Measurements from ENCODE around the gene RSPH1.

RSPH1 gene

DNA sequence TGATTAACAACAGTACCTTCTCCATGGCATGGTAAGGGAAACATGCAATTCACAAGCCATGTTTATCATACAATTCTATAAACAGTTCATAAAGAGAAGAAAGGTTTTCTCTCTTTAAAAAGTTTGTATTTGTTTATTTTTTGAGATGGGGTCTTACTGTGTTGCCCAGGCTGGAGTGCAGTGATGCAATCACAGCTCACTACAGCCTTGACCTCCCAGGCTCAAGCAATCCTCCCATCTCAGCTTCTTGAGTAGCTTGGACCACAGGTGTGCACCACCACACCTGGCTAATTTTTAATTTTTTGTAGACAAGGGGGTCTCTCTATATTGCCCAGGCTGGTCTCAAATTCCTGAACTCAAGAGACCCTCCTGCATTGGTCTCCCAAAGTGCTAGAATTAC lies 45.6 kb upstream of the RSPH1 start:
- peak overlapping the region; percentile 97; the same call in 1 of the 2 replicates for H3K27ac ChIP-seq
- TF ChIP-seq, protein P1, sequence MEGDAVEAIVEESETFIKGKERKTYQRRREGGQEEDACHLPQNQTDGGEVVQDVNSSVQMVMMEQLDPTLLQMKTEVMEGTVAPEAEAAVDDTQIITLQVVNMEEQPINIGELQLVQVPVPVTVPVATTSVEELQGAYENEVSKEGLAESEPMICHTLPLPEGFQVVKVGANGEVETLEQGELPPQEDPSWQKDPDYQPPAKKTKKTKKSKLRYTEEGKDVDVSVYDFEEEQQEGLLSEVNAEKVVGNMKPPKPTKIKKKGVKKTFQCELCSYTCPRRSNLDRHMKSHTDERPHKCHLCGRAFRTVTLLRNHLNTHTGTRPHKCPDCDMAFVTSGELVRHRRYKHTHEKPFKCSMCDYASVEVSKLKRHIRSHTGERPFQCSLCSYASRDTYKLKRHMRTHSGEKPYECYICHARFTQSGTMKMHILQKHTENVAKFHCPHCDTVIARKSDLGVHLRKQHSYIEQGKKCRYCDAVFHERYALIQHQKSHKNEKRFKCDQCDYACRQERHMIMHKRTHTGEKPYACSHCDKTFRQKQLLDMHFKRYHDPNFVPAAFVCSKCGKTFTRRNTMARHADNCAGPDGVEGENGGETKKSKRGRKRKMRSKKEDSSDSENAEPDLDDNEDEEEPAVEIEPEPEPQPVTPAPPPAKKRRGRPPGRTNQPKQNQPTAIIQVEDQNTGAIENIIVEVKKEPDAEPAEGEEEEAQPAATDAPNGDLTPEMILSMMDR (conservative IDR thresholded peaks at IDR 0.05): no peak

DNA sequence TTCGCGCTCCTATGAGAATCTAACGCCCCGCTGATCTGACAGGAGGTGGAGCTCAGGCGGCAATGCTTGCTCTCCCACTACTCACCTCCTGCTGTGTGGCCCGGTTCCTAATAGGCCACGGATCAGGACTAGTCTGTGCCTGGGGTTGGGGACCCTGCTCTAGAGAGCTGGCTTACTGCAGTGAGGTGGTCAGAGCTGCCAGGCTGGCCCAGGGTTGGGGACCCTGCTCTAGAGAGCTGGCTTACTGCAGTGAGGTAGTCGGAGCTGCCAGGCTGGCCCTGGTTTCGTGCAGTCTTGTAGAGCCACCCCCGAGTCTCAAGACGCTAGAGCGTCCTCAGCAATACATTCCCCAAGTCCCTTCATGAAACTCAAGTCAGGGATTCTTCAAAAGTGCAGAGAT lies 45.1 kb upstream of the RSPH1 start:
- TF ChIP-seq, protein P1 (conservative IDR thresholded peaks at IDR 0.05): no peak
- H3K27ac ChIP-seq: peak overlapping the region; percentile 97

DNA sequence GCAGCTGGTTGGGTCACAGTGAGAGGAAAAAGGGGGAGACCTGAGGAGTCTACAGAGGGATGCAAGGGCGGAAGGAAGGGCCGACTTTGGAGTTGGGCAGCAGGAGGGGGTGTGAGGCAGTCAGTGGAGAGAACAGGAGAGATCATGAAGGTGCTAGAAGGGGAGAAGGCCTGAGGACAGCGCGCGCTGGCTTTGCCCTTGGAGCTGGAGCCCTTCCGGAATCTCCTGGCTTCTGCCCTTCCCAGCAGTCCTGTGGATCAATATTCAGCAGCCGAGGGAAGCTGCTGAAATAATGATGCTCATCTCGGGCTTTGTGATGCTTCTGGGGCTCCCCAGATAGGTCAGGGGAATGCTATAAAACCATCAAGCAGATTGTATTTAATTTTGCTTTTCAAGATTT lies 44.4 kb upstream of the RSPH1 start:
- TF ChIP-seq, protein P1 (conservative IDR thresholded peaks at IDR 0.05): no peak

DNA sequence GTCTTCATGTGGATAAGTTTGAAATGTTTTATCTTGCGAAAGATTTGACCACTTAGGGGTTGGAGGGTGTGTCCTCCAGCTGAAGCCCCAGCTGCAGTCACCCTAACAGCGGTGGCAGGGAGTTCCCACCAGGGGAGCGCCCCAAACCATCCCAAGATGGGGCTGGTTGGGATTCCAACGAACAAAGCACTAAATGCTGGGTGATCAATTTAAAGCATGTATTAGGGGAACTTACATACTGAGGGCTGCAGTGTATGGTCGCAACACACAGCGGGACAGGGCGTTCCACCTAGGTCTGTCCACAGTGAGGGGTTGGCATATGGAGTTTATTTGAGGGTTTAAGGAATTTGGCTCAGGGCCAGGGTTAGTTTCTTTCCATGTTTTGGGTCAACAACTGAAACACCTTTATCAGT lies 43.9 kb upstream of the RSPH1 start:
- peak overlapping the region; percentile 97 for H3K27ac ChIP-seq
- TF ChIP-seq, protein P1 (conservative IDR thresholded peaks at IDR 0.05): peak; percentile 56

More for the DNA sequence above, 44.4 kb upstream of the RSPH1 start:
- peak overlapping the region; percentile 97 for H3K27ac ChIP-seq

DNA sequence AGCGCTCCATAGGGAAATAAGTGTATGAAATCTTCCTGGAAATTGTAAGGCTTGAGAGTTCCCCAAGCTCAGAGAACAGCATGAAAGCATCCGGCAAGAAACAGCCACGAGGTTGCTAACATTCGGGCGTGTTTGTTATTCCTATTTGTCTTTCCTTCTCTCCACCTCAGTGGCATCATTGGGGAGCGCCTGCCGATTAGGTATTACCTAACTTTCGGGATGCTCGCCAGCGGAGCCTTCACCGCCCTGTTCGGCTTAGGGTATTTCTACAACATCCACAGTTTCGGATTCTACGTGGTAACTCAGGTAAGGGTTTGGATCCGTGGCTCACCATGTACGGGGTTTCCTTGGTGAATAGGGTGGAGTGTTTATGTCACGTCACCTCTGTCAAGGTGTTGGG lies 43.3 kb upstream of the RSPH1 start:
- TF ChIP-seq, protein P1 (conservative IDR thresholded peaks at IDR 0.05): no peak
- peak overlapping the region; percentile 97 for H3K27ac ChIP-seq

DNA sequence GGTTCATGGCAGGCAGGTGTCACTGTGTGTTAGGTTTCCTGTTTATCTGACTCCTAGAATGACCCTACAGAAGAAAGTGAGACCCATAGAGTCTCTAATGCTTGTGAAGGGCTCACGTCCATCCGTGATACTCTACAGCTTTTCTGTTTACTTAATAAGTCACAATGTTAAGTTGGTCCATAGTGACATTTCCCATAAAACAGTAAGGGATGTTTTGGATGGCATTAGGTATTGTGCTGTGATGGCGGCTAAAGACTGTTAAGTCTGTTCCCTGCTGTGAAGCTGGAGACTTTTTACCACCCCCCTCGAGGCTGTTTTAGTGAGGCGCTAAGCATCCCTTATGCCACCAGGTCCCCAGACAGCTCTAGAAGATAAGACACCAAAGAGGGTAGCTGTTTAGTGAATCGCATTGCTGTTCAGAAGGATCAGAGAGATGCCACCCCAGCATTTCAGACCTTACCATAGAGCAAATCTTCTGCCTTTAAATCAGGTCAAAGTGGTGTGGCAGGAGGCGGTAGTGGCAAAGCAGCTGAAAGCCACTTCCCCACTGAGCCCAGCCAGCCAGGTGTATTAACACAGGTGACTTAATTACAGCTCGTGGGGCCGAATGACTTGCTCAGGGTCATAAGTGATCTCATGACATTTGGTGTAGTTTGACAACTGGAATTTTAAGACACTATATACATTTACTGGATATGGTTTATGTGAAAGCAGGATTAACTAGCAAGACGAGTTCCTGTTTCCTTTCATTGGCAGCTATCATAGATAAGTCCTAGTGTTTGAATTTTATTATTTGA lies 42.7 kb upstream of the RSPH1 start:
- TF ChIP-seq, protein P1 (conservative IDR thresholded peaks at IDR 0.05): no peak
- peak overlapping the region; percentile 97 for H3K27ac ChIP-seq

DNA sequence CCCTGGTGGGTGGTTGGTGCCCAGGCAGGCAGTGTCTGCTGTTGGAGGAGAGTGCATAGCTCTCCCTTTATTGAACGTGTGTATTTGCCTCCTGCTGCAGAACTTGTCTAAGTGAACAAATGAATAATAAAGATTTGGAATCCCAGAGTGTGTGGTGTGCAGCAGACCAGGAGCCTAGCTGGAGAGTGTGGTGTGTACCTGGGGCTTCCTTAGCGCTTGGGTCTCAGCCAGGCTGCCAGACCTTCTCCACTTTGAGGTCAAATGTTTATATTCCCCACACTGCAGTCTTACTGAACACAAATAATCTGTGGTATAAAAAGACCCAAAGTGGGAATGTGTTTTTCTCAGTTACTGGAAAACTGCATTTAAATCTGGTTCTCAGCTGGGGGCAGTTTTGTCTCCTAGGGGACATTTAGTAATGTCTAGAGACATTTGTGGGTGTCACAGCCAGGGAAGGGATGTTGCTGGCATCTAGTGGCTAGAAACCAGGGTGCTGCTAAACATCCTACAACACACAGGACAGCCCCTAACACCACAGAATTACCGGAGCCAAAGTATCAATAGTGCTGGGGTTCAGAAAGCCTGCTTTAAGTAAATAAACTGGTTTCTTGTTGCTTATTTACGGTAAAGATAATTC lies 41.2 kb upstream of the RSPH1 start:
- peak overlapping the region; percentile 97 for H3K27ac ChIP-seq
- TF ChIP-seq, protein P1 (conservative IDR thresholded peaks at IDR 0.05): peak; percentile 72
